Measurements from ENCODE around the gene POU2AF2. TPM values are rescaled to one million over a fixed set of nuclear protein-coding genes. Genes with fewer than 3 reads are reported as not detected.

Gene POU2AF2
- total RNA-seq, 1 experiment from 2014 or later, result not detected

- no TSS peak for BruUV-seq (replicated peaks)
- Histone ChIP-seq H3K79me2 (ENCODE audit: low read depth) (no peaks in the 10 kb centered on the region), H3K9me3 (ENCODE audit: insufficient read depth, low read depth) (no peaks in the 10 kb centered on the region), H3K4me3 (no peak overlapping the region), H3K27me3 (ENCODE audit: insufficient read depth, low read depth) (no peaks in the 10 kb centered on the region), H3K9me2 (ENCODE audit: insufficient read depth) (no peaks in the 10 kb centered on the region), H3K27ac (no peak overlapping the region), H2AFZ (no peak overlapping the region), H4K20me1 (ENCODE audit: insufficient read depth) (no peaks in the 10 kb centered on the region), H3K36me3 (ENCODE audit: low read depth) (no peaks in the 10 kb centered on the region), H3K4me1 (replicated peaks; ENCODE audit: insufficient read depth) (peaks cover 21% of the 10 kb centered on the region), H3K4me2 (no peak overlapping the region), H3F3A (ENCODE audit: insufficient read depth, low read depth) (peaks cover 16% of the 10 kb centered on the region)
- no peak for DNase-seq
- CTCF ChIA-PET, result no interaction called here
- TF ChIP-seq CTCF (conservative IDR thresholded peaks at IDR 0.05), result no peak
- no peak for TF ChIP-seq EZH2 (IDR thresholded peaks at IDR 0.05; ENCODE audit: low read depth)
- POLR2A ChIA-PET (ENCODE audit: unreplicated experiment), result no interaction called here
- intact Hi-C loops (cut with micrococcal nuclease; ENCODE audit: unreplicated experiment), result loop anchor here (10.0 kb wide), 1 partner anchor 57 kb away; no protein-coding TSS in a partner anchor
Observed at GRCh38 chr11:111307472-111308108, 62.1 kb downstream of the POU2AF2 start.

DNA sequence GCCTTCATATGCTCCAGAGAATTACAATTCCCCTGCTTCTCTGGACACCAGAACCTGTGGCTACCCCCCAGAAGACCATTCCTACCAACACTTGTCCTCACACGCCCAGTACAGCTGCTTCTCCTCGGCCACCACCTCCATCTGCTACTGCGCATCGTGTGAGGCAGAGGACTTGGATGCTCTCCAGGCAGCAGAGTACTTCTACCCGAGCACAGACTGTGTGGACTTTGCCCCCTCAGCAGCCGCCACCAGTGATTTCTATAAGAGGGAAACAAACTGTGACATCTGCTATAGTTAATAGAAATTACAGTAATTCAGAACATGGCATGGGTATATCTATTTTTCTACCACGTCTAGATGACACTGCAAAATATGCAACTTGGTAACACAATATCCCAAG lies 62.6 kb downstream of the POU2AF2 start:
- H3K4me3 ChIP-seq, result no peak overlapping the region
- no peak overlapping the region for H3K4me2 ChIP-seq
- H3K4me1 ChIP-seq (replicated peaks; ENCODE audit: insufficient read depth), result peaks cover 16% of the 10 kb centered on the region
- ChIA-PET CTCF (no interaction called here), POLR2A (ENCODE audit: unreplicated experiment) (no interaction called here)
- no peaks in the 10 kb centered on the region for H3K9me3 ChIP-seq (ENCODE audit: insufficient read depth, low read depth)
- no peaks in the 10 kb centered on the region for H3K36me3 ChIP-seq (ENCODE audit: low read depth)
- H3K79me2 ChIP-seq (ENCODE audit: low read depth), result no peaks in the 10 kb centered on the region
- no peak overlapping the region for H2AFZ ChIP-seq
- H3K27me3 ChIP-seq (ENCODE audit: insufficient read depth, low read depth), result no peaks in the 10 kb centered on the region
- no peak for DNase-seq
- BruUV-seq (replicated peaks), result no TSS peak
- no peaks in the 10 kb centered on the region for H3K9me2 ChIP-seq (ENCODE audit: insufficient read depth)
- no peaks in the 10 kb centered on the region for H4K20me1 ChIP-seq (ENCODE audit: insufficient read depth)
- intact Hi-C loops (cut with micrococcal nuclease; ENCODE audit: unreplicated experiment), result loop anchor here (10.0 kb wide), 1 partner anchor 57 kb away; no protein-coding TSS in a partner anchor
- H3F3A ChIP-seq (ENCODE audit: insufficient read depth, low read depth), result peaks cover 10% of the 10 kb centered on the region
- no peak for TF ChIP-seq EZH2 (IDR thresholded peaks at IDR 0.05; ENCODE audit: low read depth)
- TF ChIP-seq CTCF (conservative IDR thresholded peaks at IDR 0.05), result no peak
- H3K27ac ChIP-seq, result no peak overlapping the region

DNA sequence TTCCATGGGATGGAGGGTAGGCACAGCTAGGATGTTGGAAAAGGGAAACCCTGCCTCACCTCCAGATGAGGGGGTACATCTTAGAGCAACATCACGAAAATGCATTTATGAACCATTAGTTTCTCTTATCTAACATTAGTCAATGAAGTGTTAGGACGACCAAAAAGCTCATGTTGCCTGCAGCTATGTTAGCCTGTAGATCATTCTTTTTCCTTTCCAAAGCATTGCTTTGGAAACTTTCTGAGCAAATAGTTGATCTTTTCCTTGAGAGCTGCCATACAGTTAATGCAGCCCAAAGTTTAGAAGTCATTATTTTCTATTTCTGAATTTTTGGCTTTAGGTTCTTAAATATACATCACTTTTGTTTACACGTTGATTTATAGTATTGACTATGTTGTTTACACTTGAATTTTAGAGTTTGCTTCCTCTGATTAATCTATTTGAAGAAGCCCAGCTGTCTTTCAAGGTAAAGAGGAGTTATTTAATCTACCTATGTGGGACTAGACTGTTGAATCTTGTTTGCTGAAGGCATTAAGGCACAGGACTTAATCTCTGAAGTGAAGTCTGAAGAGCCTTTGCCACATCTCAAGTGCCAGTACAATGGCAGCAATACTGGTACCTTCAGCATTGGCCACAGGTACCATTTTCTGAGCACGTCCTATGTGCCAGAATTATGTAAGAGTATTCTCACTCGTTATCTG lies 63.8 kb downstream of the POU2AF2 start:
- H3K9me2 ChIP-seq (ENCODE audit: insufficient read depth), result no peaks in the 10 kb centered on the region
- POLR2A ChIA-PET (ENCODE audit: unreplicated experiment), result no interaction called here
- no peaks in the 10 kb centered on the region for H3K9me3 ChIP-seq (ENCODE audit: insufficient read depth, low read depth)
- H3K4me1 ChIP-seq (replicated peaks; ENCODE audit: insufficient read depth), result peaks cover 4% of the 10 kb centered on the region; the same call in 1 of the 2 replicates
- CTCF ChIA-PET, result no interaction called here
- no peaks in the 10 kb centered on the region for H3K36me3 ChIP-seq (ENCODE audit: low read depth)
- TF ChIP-seq CTCF (conservative IDR thresholded peaks at IDR 0.05) (no peak), EZH2 (IDR thresholded peaks at IDR 0.05; ENCODE audit: low read depth) (no peak)
- no peak overlapping the region for H3K4me2 ChIP-seq
- H2AFZ ChIP-seq, result no peak overlapping the region
- no TSS peak for BruUV-seq (replicated peaks)
- no peaks in the 10 kb centered on the region for H4K20me1 ChIP-seq (ENCODE audit: insufficient read depth)
- no peaks in the 10 kb centered on the region for H3F3A ChIP-seq (ENCODE audit: insufficient read depth, low read depth)
- intact Hi-C loops (cut with micrococcal nuclease; ENCODE audit: unreplicated experiment), result loop anchor here (10.0 kb wide), 1 partner anchor 55 kb away; no protein-coding TSS in a partner anchor
- no peaks in the 10 kb centered on the region for H3K27me3 ChIP-seq (ENCODE audit: insufficient read depth, low read depth)
- H3K79me2 ChIP-seq (ENCODE audit: low read depth), result no peaks in the 10 kb centered on the region
- H3K27ac ChIP-seq, result no peak overlapping the region
- DNase-seq, result no peak
- H3K4me3 ChIP-seq, result no peak overlapping the region
